Thyroid gland (tissue), 4 donors: ENCODE data around the gene HACD2. TPM values are rescaled to one million over a fixed set of nuclear protein-coding genes. Genes with fewer than 3 reads are reported as not detected.

ENCODE experiments used
- DNase-seq, 2 donors: peaks; one replicate each; pipeline ENCODE4 v3.0.0-alpha.2; 2019
- H3K27ac ChIP-seq, 3 donors: fragments of 200-600 bp; sonication (generic); 1 replicate in 2 of 3; 2 replicates in 1 of 3; pipeline ENCODE4 v1.5.1; 2016 to 2019; ENCODE audit warnings: mild to moderate bottlenecking in 1 of 3, moderate library complexity in 1 of 3
- H3K27me3 ChIP-seq: fragments of 200-600 bp; sonication (generic); one replicate; pipeline ENCODE4 v1.5.1; 2019
- H3K36me3 ChIP-seq, 2 donors: fragments of 200-600 bp; sonication (generic); one replicate each; pipeline ENCODE4 v1.5.1; 2016 to 2019
- H3K4me1 ChIP-seq, 2 donors: fragments of 200-600 bp; sonication (generic); one replicate each; pipeline ENCODE4 v1.5.1; 2017 to 2019
- H3K4me3 ChIP-seq, 3 donors: fragments of 200-600 bp; sonication (generic); replicated peaks in 1 of 3; 1 replicate in 2 of 3; 2 replicates in 1 of 3; pipeline ENCODE4 v1.5.1; 2016; ENCODE audit warnings: mild to moderate bottlenecking in 1 of 3
- H3K9me3 ChIP-seq: fragments of 200-600 bp; sonication (generic); one replicate; pipeline ENCODE4 v1.5.1; 2017
- POLR2A ChIP-seq, 2 donors: fragments of 450-650 bp; IDR thresholded peaks; one replicate each; pipeline ENCODE4 v1.6.1; 2017; ENCODE audit warnings: antibody characterized with exemption in 2 of 2, mild to moderate bottlenecking in 2 of 2, moderate library complexity in 1 of 2
- WGBS, 2 donors: methylation state at CpG; one replicate each; pipeline ENCODE4 v1.1.5; 2017; 5-methylcytosine and 5-hydroxymethylcytosine counted together
- intact Hi-C: fragments of 100-400 bp; cut with DNase I; formaldehyde crosslinking; loops from one replicate; pipeline ENCODE4 v1.15.1; 2023
- total RNA-seq, 4 donors: library from RNA; depleted of rRNA; stranded (reverse); fragments of >200 nt; gene quantifications; one replicate each; pipeline ENCODE4 v1.2.3, GENCODE V29; 2016
- TF ChIP-seq, protein P1 (sequence below), 6 experiments: fragments of 200-600 bp in 3 of 6; fragments of 450-650 bp in 3 of 6; sonication (generic) in 3 of 6; IDR thresholded peaks; one replicate each; pipeline ENCODE4 v1.5.1; 2016 to 2019; ENCODE audit warnings: antibody characterized with exemption in 6 of 6, mild to moderate bottlenecking in 2 of 6, inconsistent platforms in 1 of 6, moderate library complexity in 1 of 6

HACD2 gene
- total RNA-seq, 4 donors from 2014 or later = 27.8 to 38.3 (median 32.2) TPM

DNA sequence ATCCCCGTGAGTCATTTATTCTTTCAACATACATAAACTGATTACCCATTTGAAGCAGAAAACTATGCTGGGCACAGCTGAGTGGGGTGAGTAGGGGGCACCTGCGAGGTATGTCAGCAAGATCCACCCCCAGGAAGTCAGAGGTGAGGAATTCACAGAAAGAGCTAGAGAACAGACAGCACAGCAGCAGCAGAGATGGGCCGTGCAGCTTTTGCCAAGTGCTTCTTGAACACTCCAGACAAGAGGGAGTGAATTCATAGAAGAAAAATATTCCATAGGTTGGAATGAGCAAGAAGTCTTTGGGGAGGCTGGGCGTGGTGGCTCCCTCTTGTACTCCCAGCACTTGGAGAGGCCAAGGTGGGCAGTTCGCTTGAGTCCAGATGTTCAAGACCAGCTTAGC is 126.6 kb downstream of the HACD2 start:
- no peaks in the 10 kb centered on the region for H3K27me3 ChIP-seq
- no peaks in the 10 kb centered on the region for H3K9me3 ChIP-seq
- no peak for DNase-seq
- intact Hi-C loops = no loop called here
- no peak overlapping the region for H3K4me3 ChIP-seq
- H3K4me1 ChIP-seq = peaks cover 0 to 11% of the 10 kb centered on the region in 2 donors
- no peak for TF ChIP-seq POLR2A (IDR thresholded peaks at IDR 0.05)
- TF ChIP-seq, protein P1, sequence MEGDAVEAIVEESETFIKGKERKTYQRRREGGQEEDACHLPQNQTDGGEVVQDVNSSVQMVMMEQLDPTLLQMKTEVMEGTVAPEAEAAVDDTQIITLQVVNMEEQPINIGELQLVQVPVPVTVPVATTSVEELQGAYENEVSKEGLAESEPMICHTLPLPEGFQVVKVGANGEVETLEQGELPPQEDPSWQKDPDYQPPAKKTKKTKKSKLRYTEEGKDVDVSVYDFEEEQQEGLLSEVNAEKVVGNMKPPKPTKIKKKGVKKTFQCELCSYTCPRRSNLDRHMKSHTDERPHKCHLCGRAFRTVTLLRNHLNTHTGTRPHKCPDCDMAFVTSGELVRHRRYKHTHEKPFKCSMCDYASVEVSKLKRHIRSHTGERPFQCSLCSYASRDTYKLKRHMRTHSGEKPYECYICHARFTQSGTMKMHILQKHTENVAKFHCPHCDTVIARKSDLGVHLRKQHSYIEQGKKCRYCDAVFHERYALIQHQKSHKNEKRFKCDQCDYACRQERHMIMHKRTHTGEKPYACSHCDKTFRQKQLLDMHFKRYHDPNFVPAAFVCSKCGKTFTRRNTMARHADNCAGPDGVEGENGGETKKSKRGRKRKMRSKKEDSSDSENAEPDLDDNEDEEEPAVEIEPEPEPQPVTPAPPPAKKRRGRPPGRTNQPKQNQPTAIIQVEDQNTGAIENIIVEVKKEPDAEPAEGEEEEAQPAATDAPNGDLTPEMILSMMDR (IDR thresholded peaks at IDR 0.05) = no peak
- H3K36me3 ChIP-seq = no peaks in the 10 kb centered on the region
- no peak overlapping the region for H3K27ac ChIP-seq
- WGBS, 2 donors = 79 to 81% methylated on average over 5 of the region's 5 CpGs

DNA sequence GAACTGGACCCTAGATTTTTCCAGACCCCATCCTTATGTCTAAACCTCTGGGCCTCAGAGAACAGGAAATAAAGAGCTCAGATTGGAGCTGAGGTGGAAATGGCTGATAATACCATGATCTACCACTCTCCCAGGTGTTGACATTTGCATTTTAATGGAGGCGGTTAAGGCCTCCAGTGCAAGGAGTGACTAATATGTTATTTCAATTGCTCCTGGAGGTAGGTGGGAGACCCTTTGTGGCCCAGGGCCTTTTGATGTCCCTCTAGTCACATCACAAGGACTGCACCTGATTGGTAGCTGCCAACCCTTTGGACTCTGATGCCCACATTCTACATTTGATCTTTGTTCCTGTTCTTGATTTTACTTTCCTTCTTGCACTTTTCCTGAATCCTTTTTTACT is 127.0 kb downstream of the HACD2 start:
- Histone ChIP-seq H3K4me1 (peaks cover 0 to 11% of the 10 kb centered on the region in 2 donors), H3K27me3 (no peaks in the 10 kb centered on the region), H3K27ac (no peak overlapping the region), H3K9me3 (no peaks in the 10 kb centered on the region), H3K4me3 (no peak overlapping the region), H3K36me3 (no peaks in the 10 kb centered on the region)
- 93 to 95% methylated on average over 1 of the region's 1 CpG for WGBS, 2 donors
- intact Hi-C loops = no loop called here
- TF ChIP-seq POLR2A (IDR thresholded peaks at IDR 0.05) = no peak
- TF ChIP-seq, protein P1 (IDR thresholded peaks at IDR 0.05) = no peak
- no peak for DNase-seq

DNA sequence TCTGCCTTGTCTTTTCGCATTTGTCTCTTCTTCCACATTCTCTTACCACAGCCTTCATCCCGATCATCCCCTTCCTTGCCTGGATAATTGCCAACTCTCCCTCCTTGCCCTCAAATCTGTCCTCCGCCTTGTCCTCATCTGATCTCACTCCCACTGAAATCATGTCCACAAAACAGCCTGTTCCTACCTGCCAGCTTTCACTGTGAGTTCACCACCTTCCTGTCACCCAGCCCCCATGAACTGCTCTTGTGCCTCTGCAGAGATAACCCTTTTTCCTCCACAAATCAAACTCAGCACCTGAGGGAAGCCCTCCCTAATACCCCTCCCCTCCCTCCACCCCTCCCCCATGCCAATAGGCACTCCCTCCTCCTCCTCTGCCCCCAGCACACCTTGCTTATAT is 131.2 kb downstream of the HACD2 start:
- TF ChIP-seq POLR2A (IDR thresholded peaks at IDR 0.05) = no peak
- TF ChIP-seq, protein P1 (IDR thresholded peaks at IDR 0.05) = no peak
- no peak overlapping the region for H3K27ac ChIP-seq
- peaks cover 5 to 12% of the 10 kb centered on the region in 2 donors for H3K4me1 ChIP-seq
- H3K27me3 ChIP-seq = peaks cover 10% of the 10 kb centered on the region
- DNase-seq = no peak
- no peaks in the 10 kb centered on the region for H3K36me3 ChIP-seq
- intact Hi-C loops = no loop called here
- no peak overlapping the region for H3K4me3 ChIP-seq
- 69 to 75% methylated on average over 3 of the region's 3 CpGs for WGBS, 2 donors
- no peaks in the 10 kb centered on the region for H3K9me3 ChIP-seq

DNA sequence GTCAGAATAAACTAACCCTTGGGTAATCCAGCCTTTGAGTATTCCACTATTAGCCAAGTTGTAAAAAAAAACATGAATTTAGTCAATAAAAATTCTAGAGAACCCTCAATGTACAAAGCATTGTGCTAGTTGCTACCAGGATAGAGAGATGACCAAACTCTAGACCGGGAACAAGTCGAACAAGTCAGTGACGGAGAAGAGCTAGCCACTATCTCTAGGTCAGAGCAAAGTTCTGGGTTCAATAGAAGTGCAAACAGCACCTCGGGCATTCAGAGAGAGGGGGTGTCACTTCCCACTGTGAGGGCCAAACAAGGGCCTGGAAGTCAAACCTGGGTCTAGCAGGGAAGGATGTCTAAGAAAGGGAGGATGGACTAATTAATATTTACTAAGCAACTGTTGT is 133.7 kb downstream of the HACD2 start:
- H3K27me3 ChIP-seq = peaks cover 19% of the 10 kb centered on the region
- intact Hi-C loops = no loop called here
- WGBS, 2 donors = 61 to 73% methylated on average over 4 of the region's 4 CpGs
- no peak overlapping the region for H3K27ac ChIP-seq
- H3K4me3 ChIP-seq = no peak overlapping the region
- no peak for DNase-seq
- H3K4me1 ChIP-seq = peaks cover 10 to 18% of the 10 kb centered on the region in 2 donors
- no peaks in the 10 kb centered on the region for H3K9me3 ChIP-seq
- H3K36me3 ChIP-seq = no peaks in the 10 kb centered on the region
- TF ChIP-seq, protein P1 (IDR thresholded peaks at IDR 0.05) = no peak
- TF ChIP-seq POLR2A (IDR thresholded peaks at IDR 0.05) = no peak

DNA sequence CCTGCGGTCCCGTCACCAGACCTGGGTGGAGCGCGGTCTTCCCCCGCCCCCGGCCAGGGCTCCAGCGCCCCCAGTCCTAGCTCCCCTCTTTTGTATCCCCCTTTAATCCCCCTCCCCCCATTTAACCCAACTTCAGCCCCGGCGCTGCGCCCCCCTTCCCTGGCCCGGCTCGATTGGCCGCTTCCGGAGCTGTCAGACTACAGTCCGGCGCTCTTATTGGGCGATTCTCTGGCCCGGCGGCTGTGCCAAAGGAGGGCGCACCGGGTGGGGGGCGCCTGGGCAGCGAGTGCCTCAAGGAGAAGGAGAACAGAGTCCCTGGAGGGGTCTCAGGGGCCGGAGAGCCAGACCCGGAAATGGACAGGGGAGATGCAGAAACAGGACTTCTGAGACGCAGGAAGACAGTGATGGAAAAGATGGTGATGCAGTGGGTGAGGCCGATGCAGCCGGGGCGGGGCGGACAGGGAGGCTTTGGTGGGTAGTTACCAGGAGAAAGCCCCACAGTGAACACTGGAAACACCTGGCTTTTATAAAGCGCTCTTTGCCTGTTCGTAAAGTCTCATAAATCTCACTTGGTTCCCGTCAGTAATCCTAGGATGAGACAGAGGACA is 134.8 kb downstream of the HACD2 start:
- WGBS, 2 donors = 14% methylated on average over 26 to 33 of the region's 33 CpGs
- Histone ChIP-seq H3K27ac (no peak overlapping the region), H3K9me3 (no peaks in the 10 kb centered on the region), H3K4me1 (peaks cover 10 to 18% of the 10 kb centered on the region in 2 donors), H3K27me3 (peaks cover 19% of the 10 kb centered on the region), H3K36me3 (no peaks in the 10 kb centered on the region), H3K4me3 (peak overlapping the region in 1 of 3 donors; percentile 49)
- DNase-seq = no peak
- TF ChIP-seq POLR2A (IDR thresholded peaks at IDR 0.05) = no peak
- TF ChIP-seq, protein P1 (IDR thresholded peaks at IDR 0.05) = no peak
- intact Hi-C loops = no loop called here
